ENCODE data around the gene C1orf21. TPM values are rescaled to one million over a fixed set of nuclear protein-coding genes. Genes with fewer than 3 reads are reported as not detected.

Gene C1orf21
- total and polyA plus RNA-seq, 2 of the 4 experiments (the other 2 are of a cell fraction) = 6.4 to 9.9 TPM

- in situ Hi-C loops (cut with MboI; ENCODE audit: low sequenced_read_pairs) = loop anchor here (25.0 kb wide), 1 partner anchor 993 kb away; the partner anchor contains the start of gene APOBEC4
- dilution Hi-C loops (cut with HindIII; ENCODE audit: low sequenced_read_pairs, unreplicated experiment) = no loop called here
Measured at GRCh38 chr1:184655185-184655584, 268.4 kb downstream of the C1orf21 start.

More at GRCh38 chr1:184655185-184655584, 268.4 kb downstream of the C1orf21 start:
- CTCF ChIA-PET = no interaction called here
- H3K79me1 ChIP-seq (ENCODE audit: low read depth in 1 of 2, low read length in 2 of 2) = no peaks in the 10 kb centered on the region
- no peak overlapping the region for H4K5ac ChIP-seq (ENCODE audit: low read depth, low read length)
- H3K27me3 ChIP-seq (ENCODE audit: control insufficient read depth, insufficient read depth, low read length) = peaks cover 3% of the 10 kb centered on the region; the same call in 1 of the 2 replicates
- BruUV-seq (replicated peaks) = no TSS peak
- H2AK5ac ChIP-seq (ENCODE audit: low read depth, low read length) = no peak overlapping the region
- no peaks in the 10 kb centered on the region for H3K9me1 ChIP-seq (ENCODE audit: insufficient read depth, low read length)
- H3K56ac ChIP-seq (ENCODE audit: extremely low read depth, insufficient read depth, low read length) = no peak overlapping the region
- H3K14ac ChIP-seq (replicated peaks; ENCODE audit: low read depth, low read length) = no peak overlapping the region
- no peaks in the 10 kb centered on the region for H4K20me1 ChIP-seq (ENCODE audit: insufficient read depth, low read length)
- no peak for ATAC-seq (ENCODE audit: low read depth)
- H3K4me2 ChIP-seq (ENCODE audit: low read depth, low read length) = no peak overlapping the region
- H3K4me1 ChIP-seq (ENCODE audit: control insufficient read depth, insufficient read depth, low read length) = no peaks in the 10 kb centered on the region
- H3K4ac ChIP-seq (ENCODE audit: low read depth, low read length) = no peak overlapping the region
- no peaks in the 10 kb centered on the region for H3K36me3 ChIP-seq (ENCODE audit: control insufficient read depth, insufficient read depth, low read length)
- H2BK15ac ChIP-seq (ENCODE audit: low read depth, low read length) = no peak overlapping the region
- peaks cover 6% of the 10 kb centered on the region; the same call in 1 of the 2 replicates for H3K9me3 ChIP-seq (ENCODE audit: control insufficient read depth, insufficient read depth, low read length)
- no peak overlapping the region for H2BK20ac ChIP-seq (ENCODE audit: low read depth, low read length)
- H4K91ac ChIP-seq (ENCODE audit: insufficient read depth, low read depth, low read length) = no peak overlapping the region
- no peak overlapping the region for H2BK5ac ChIP-seq (ENCODE audit: low read depth, low read length, poor library complexity, severe bottlenecking)
- H4K8ac ChIP-seq (ENCODE audit: low read depth in 2 of 2, low read length in 2 of 2) = no peak overlapping the region
- H3K18ac ChIP-seq (ENCODE audit: low read depth, low read length) = no peak overlapping the region
- H3K23ac ChIP-seq (ENCODE audit: low read depth, low read length) = no peak overlapping the region
- no peak overlapping the region for H3K9ac ChIP-seq (ENCODE audit: low read depth, low read length)
- no peak overlapping the region for H2AK9ac ChIP-seq (replicated peaks; ENCODE audit: low read depth, low read length, poor library complexity)
- no peak overlapping the region for H2AFZ ChIP-seq (replicated peaks; ENCODE audit: low read length, poor library complexity)
- no peak for TF ChIP-seq MAFK (IDR thresholded peaks at IDR 0.05; ENCODE audit: low read depth, low read length)
- no peak for TF ChIP-seq BHLHE40 (IDR thresholded peaks at IDR 0.05; ENCODE audit: low read depth, low read length)
- TF ChIP-seq CHD1 (IDR thresholded peaks at IDR 0.05; ENCODE audit: low read depth, low read length) = no peak
- no peak for TF ChIP-seq POLR2A (IDR thresholded peaks at IDR 0.05; ENCODE audit: low read depth, low read length)
- no peak for TF ChIP-seq RCOR1 (IDR thresholded peaks at IDR 0.05; ENCODE audit: insufficient replicate concordance, low read length)
- no peak for TF ChIP-seq MAZ (IDR thresholded peaks at IDR 0.05; ENCODE audit: borderline replicate concordance, low read depth, low read length)
- TF ChIP-seq NFE2L2 (IDR thresholded peaks at IDR 0.05; ENCODE audit: low read depth, low read length) = no peak
- no peak for TF ChIP-seq MXI1 (IDR thresholded peaks at IDR 0.05; ENCODE audit: borderline replicate concordance, low read depth, low read length)
- TF ChIP-seq ELK1 (IDR thresholded peaks at IDR 0.05; ENCODE audit: borderline replicate concordance, low read depth, low read length) = no peak
- TF ChIP-seq CEBPB (IDR thresholded peaks at IDR 0.05; ENCODE audit: low read depth, low read length) = no peak
- no peak for TF ChIP-seq RAD21 (IDR thresholded peaks at IDR 0.05; ENCODE audit: low read length)
- no peak for TF ChIP-seq USF2 (IDR thresholded peaks at IDR 0.05; ENCODE audit: low read depth, low read length)
- no peak for TF ChIP-seq SMC3 (IDR thresholded peaks at IDR 0.05; ENCODE audit: low read depth, low read length)
- no peak for TF ChIP-seq RFX5 (IDR thresholded peaks at IDR 0.05; ENCODE audit: low read depth, low read length)
- TF ChIP-seq FOS (IDR thresholded peaks at IDR 0.05; ENCODE audit: low read depth, low read length) = no peak
- TF ChIP-seq CTCF (conservative IDR thresholded peaks at IDR 0.05; ENCODE audit: low read depth, low read length) = no peak
- no peak overlapping the region for H2BK120ac ChIP-seq (ENCODE audit: low read depth, low read length)
- POLR2A ChIA-PET (ENCODE audit: unreplicated experiment) = no interaction called here
- DNase-seq = no peak
- intact Hi-C loops (cut with micrococcal nuclease) = no loop called here
- H3K4me3 ChIP-seq (ENCODE audit: insufficient read depth, low read depth, low read length) = no peak overlapping the region
- no peak overlapping the region for H3K27ac ChIP-seq (ENCODE audit: insufficient read depth, low read length)
